K562 (cell line): ENCODE measurements around the gene UHRF1. TPM values are rescaled to one million over a fixed set of nuclear protein-coding genes. Genes with fewer than 3 reads are reported as not detected.

Source experiments
- FUS ChIP-seq: fragments of 200-400 bp; formaldehyde crosslinking; optimal IDR thresholded peaks from 2 replicates; pipeline ENCODE3; 2017; ENCODE audit warnings: low read depth, low read length
- GATAD2B ChIP-seq: fragments of 450-650 bp; IDR thresholded peaks from 2 replicates; pipeline ENCODE4 v1.6.1; 2017; ENCODE audit warnings: mild to moderate bottlenecking, borderline replicate concordance
- ILF3 ChIP-seq: fragments of 450-650 bp; IDR thresholded peaks from 2 replicates; pipeline ENCODE4 v1.6.1; 2018; ENCODE audit warnings: antibody characterized with exemption, mild to moderate bottlenecking, moderate library complexity, borderline replicate concordance
- NCOR1 ChIP-seq: fragments of 450-650 bp; IDR thresholded peaks from 2 replicates; pipeline ENCODE4 v1.6.1; 2016; ENCODE audit warnings: mild to moderate bottlenecking, moderate library complexity
- RBM25 ChIP-seq: fragments of 200-400 bp; formaldehyde crosslinking; IDR thresholded peaks from 2 replicates; pipeline ENCODE4 v1.6.1; 2018; ENCODE audit warnings: low read length, low read depth, moderate library complexity; ENCODE audit not compliant: severe bottlenecking
- RNF2 ChIP-seq: sonication (generic); IDR thresholded peaks from 2 replicates; pipeline ENCODE4 v1.6.1; 2016
- SAFB2 ChIP-seq: fragments of 200-400 bp; formaldehyde crosslinking; IDR thresholded peaks from 2 replicates; pipeline ENCODE4 v1.6.1; 2018; ENCODE audit warnings: borderline replicate concordance, low read length, low read depth, moderate library complexity; ENCODE audit not compliant: severe bottlenecking
- SIN3A ChIP-seq, 2 experiments: fragments of 150-350 bp in 1 of 2; IDR thresholded peaks; 2 replicates each; pipeline ENCODE4 v1.6.1; 2011 to 2016; ENCODE audit warnings: borderline replicate concordance in 2 of 2, low read depth in 2 of 2, low read length in 2 of 2, mild to moderate bottlenecking in 2 of 2, moderate library complexity in 2 of 2; ENCODE audit not compliant: control insufficient read depth in 1 of 2
- SPI1 ChIP-seq: IDR thresholded peaks from 2 replicates; pipeline ENCODE4 v1.6.1; 2011; ENCODE audit warnings: low read depth, low read length, control low read depth, borderline replicate concordance
- SREBF1 ChIP-seq: fragments of 150-350 bp; IDR thresholded peaks from 2 replicates; pipeline ENCODE4 v1.6.1; 2014; ENCODE audit warnings: antibody characterized with exemption, low read depth, low read length, borderline replicate concordance
- U2AF1 ChIP-seq: fragments of 200-400 bp; formaldehyde crosslinking; optimal IDR thresholded peaks from 2 replicates; pipeline ENCODE3; 2017; ENCODE audit warnings: mild to moderate bottlenecking, low read depth, low read length, moderate library complexity
- U2AF2 ChIP-seq: fragments of 200-400 bp; formaldehyde crosslinking; optimal IDR thresholded peaks from 2 replicates; pipeline ENCODE3; 2017; ENCODE audit warnings: low read depth, mild to moderate bottlenecking, low read length
- YBX1 ChIP-seq: fragments of 450-650 bp; IDR thresholded peaks from 2 replicates; pipeline ENCODE4 v1.7.1; 2016; ENCODE audit warnings: mild to moderate bottlenecking
- ZNF175 ChIP-seq: fragments of 200-800 bp; sonication (Bioruptor generic); IDR thresholded peaks from 2 replicates; pipeline ENCODE4 v1.6.1; 2016; ENCODE audit warnings: low read depth, mild to moderate bottlenecking, missing genetic modification characterization, missing compliant biosample characterization
- ZNF253 ChIP-seq: fragments of 250-450 bp; sonication (Bioruptor Pico); conservative IDR thresholded peaks from 2 replicates; pipeline ENCODE4 v1.6.1; 2021; ENCODE audit warnings: mild to moderate bottlenecking
- ZNF431 ChIP-seq: sonication (generic); formaldehyde crosslinking; IDR thresholded peaks from 2 replicates; pipeline ENCODE4 v1.8.0; 2022; ENCODE audit warnings: mild to moderate bottlenecking, missing genetic modification reagents
- ZNF589 ChIP-seq: fragments of 200-800 bp; sonication (Bioruptor generic); IDR thresholded peaks from 2 replicates; pipeline ENCODE4 v1.6.1; 2016; ENCODE audit warnings: low read depth, missing genetic modification characterization, missing compliant biosample characterization
- polyA plus RNA-seq, 8 experiments: library from polyadenylated mRNA; depleted of rRNA in 4 of 8; stranded (reverse) in 5 of 8; unstranded in 3 of 8; fragments of >200 nt; fragmentation: Nextera tagmentation in 2 of 8; fragmentation: Illumina TruSeq in 1 of 8; extraction: Ambion mirVana in 2 of 8; extraction: Trizol in 1 of 8; gene quantifications; 2 replicates each; pipeline versions ENCODE4 v1.2.1 to v1.2.3, GENCODE V29; 2011 to 2014; ENCODE audit warnings: inconsistent platforms in 1 of 8, missing spikeins in 1 of 8
- total RNA-seq, 7 experiments: library from RNA; depleted of rRNA in 6 of 7; stranded (reverse); fragments of >200 nt in 6 of 7; fragmentation: Illumina TruSeq in 2 of 7; extraction: Trizol in 2 of 7; gene quantifications; 2 replicates each; pipeline versions ENCODE4 v1.2.1 to v1.2.3, GENCODE V29; 2011 to 2021; ENCODE audit warnings: low replicate concordance in 1 of 7
- TF ChIP-seq, protein P1 (sequence below): sonication (generic); formaldehyde crosslinking; IDR thresholded peaks from 2 replicates; pipeline ENCODE4 v1.8.0; 2022; ENCODE audit warnings: missing genetic modification reagents, mild to moderate bottlenecking, borderline replicate concordance
- TF ChIP-seq, protein P2 (sequence below): sonication (generic); IDR thresholded peaks from 2 replicates; pipeline ENCODE4 v1.6.1; 2016
- TF ChIP-seq, protein P3 (sequence below): sonication (generic); formaldehyde crosslinking; IDR thresholded peaks from 2 replicates; pipeline ENCODE4 v1.8.0; 2023; ENCODE audit warnings: missing genetic modification reagents, mild to moderate bottlenecking, borderline replicate concordance

UHRF1 gene
- total and polyA plus RNA-seq, 9 of the 15 experiments (the other 6 are each of a cell fraction or from before 2014, with no cell fraction given): 6.0 to 101 (median 30.9) TPM

DNA sequence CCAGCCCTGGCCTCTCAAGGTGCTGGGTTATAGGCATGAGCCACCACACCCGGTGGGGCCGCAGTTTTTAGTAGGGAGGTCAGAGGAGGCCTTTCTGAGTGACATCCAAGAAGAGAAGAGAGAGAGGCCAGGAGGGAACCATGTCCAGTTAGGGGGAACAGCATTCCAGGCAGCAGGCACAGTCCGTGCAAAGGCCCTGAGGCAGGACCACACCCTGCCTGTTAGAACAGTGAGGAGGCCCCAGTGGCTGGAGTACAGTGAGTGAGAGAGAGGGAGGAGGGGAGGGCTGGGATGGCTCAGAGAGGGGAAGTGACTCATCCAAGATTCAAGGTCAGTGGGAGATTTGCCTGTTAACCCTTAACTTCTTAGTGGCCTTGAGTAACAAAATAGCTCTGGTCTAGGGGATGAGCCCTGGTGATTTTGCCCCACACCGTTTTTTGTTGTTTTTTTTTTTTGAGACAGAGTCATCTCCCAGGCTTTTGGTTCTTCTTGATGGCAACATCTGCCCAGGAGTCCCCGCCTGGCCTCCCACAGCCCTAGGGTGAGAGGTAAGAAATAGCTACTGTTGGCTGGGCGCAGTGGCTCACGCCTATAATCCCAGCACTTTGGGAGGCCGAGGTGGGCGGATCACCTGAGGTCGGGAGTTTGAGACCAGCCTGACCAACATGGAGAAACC, 39.1 kb upstream of the UHRF1 start (continued):
- TF ChIP-seq, protein P1, sequence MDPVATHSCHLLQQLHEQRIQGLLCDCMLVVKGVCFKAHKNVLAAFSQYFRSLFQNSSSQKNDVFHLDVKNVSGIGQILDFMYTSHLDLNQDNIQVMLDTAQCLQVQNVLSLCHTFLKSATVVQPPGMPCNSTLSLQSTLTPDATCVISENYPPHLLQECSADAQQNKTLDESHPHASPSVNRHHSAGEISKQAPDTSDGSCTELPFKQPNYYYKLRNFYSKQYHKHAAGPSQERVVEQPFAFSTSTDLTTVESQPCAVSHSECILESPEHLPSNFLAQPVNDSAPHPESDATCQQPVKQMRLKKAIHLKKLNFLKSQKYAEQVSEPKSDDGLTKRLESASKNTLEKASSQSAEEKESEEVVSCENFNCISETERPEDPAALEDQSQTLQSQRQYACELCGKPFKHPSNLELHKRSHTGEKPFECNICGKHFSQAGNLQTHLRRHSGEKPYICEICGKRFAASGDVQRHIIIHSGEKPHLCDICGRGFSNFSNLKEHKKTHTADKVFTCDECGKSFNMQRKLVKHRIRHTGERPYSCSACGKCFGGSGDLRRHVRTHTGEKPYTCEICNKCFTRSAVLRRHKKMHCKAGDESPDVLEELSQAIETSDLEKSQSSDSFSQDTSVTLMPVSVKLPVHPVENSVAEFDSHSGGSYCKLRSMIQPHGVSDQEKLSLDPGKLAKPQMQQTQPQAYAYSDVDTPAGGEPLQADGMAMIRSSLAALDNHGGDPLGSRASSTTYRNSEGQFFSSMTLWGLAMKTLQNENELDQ: no peak
- TF ChIP-seq ZNF431 (CRISPR knock-in tag): no peak
- TF ChIP-seq FUS: no peak
- no peak for TF ChIP-seq U2AF2
- no peak for TF ChIP-seq ILF3
- TF ChIP-seq SAFB2: no peak
- TF ChIP-seq, protein P2, sequence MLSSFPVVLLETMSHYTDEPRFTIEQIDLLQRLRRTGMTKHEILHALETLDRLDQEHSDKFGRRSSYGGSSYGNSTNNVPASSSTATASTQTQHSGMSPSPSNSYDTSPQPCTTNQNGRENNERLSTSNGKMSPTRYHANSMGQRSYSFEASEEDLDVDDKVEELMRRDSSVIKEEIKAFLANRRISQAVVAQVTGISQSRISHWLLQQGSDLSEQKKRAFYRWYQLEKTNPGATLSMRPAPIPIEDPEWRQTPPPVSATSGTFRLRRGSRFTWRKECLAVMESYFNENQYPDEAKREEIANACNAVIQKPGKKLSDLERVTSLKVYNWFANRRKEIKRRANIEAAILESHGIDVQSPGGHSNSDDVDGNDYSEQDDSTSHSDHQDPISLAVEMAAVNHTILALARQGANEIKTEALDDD: peak; percentile 75
- TF ChIP-seq RNF2: peak; percentile 88; the same call in 1 of the 2 replicates
- peak; percentile 57; the same call in 1 of the 2 replicates for TF ChIP-seq ZNF175
- TF ChIP-seq, protein P3, sequence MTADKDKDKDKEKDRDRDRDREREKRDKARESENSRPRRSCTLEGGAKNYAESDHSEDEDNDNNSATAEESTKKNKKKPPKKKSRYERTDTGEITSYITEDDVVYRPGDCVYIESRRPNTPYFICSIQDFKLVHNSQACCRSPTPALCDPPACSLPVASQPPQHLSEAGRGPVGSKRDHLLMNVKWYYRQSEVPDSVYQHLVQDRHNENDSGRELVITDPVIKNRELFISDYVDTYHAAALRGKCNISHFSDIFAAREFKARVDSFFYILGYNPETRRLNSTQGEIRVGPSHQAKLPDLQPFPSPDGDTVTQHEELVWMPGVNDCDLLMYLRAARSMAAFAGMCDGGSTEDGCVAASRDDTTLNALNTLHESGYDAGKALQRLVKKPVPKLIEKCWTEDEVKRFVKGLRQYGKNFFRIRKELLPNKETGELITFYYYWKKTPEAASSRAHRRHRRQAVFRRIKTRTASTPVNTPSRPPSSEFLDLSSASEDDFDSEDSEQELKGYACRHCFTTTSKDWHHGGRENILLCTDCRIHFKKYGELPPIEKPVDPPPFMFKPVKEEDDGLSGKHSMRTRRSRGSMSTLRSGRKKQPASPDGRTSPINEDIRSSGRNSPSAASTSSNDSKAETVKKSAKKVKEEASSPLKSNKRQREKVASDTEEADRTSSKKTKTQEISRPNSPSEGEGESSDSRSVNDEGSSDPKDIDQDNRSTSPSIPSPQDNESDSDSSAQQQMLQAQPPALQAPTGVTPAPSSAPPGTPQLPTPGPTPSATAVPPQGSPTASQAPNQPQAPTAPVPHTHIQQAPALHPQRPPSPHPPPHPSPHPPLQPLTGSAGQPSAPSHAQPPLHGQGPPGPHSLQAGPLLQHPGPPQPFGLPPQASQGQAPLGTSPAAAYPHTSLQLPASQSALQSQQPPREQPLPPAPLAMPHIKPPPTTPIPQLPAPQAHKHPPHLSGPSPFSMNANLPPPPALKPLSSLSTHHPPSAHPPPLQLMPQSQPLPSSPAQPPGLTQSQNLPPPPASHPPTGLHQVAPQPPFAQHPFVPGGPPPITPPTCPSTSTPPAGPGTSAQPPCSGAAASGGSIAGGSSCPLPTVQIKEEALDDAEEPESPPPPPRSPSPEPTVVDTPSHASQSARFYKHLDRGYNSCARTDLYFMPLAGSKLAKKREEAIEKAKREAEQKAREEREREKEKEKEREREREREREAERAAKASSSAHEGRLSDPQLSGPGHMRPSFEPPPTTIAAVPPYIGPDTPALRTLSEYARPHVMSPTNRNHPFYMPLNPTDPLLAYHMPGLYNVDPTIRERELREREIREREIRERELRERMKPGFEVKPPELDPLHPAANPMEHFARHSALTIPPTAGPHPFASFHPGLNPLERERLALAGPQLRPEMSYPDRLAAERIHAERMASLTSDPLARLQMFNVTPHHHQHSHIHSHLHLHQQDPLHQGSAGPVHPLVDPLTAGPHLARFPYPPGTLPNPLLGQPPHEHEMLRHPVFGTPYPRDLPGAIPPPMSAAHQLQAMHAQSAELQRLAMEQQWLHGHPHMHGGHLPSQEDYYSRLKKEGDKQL (CRISPR knock-in tag): no peak
- no peak for TF ChIP-seq GATAD2B
- no peak for TF ChIP-seq YBX1
- TF ChIP-seq RBM25: peak; percentile 99
- TF ChIP-seq U2AF1: no peak
- TF ChIP-seq ZNF589 (CRISPR knock-in tag): peak; percentile 81; the same call in 1 of the 2 replicates
- TF ChIP-seq SREBF1: no peak
- peak; percentile 54 for TF ChIP-seq NCOR1
- TF ChIP-seq ZNF253: no peak
- TF ChIP-seq SIN3A (IDR thresholded peaks at IDR 0.05; ENCODE audit: borderline replicate concordance in 2 of 2, control insufficient read depth in 1 of 2, low read depth in 2 of 2, low read length in 2 of 2): no peak
- peak; percentile 96 for TF ChIP-seq SPI1
